BE2C (cell line): ENCODE measurements around the gene STXBP1. TPM values are rescaled to one million over a fixed set of nuclear protein-coding genes. Genes with fewer than 3 reads are reported as not detected.

Source experiments
- DNase-seq: peaks from one replicate; pipeline ENCODE4 v3.0.0-alpha.2; 2020
- H3K27me3 ChIP-seq: fragments of 250-450 bp; sonication (Bioruptor Pico); 2 replicates; pipeline ENCODE4 v1.5.1; 2020; ENCODE audit warnings: mild to moderate bottlenecking
- H3K36me3 ChIP-seq: fragments of 250-450 bp; sonication (Bioruptor Pico); 2 replicates; pipeline ENCODE4 v1.5.1; 2020; ENCODE audit warnings: mild to moderate bottlenecking
- H3K4me1 ChIP-seq: fragments of 250-450 bp; sonication (Bioruptor Pico); 2 replicates; pipeline ENCODE4 v1.5.1; 2020
- H3K4me3 ChIP-seq: 2 replicates; pipeline ENCODE4 v1.5.1; 2011; ENCODE audit warnings: low read depth, low read length
- H3K9me3 ChIP-seq: fragments of 250-450 bp; sonication (Bioruptor Pico); 2 replicates; pipeline ENCODE4 v1.5.1; 2020
- polyA plus RNA-seq: library from polyadenylated mRNA; unstranded; fragments of >200 nt; gene quantifications from one replicate; pipeline ENCODE4 v1.2.1, GENCODE V29; 2012; ENCODE audit warnings: low read depth, missing spikeins; ENCODE audit not compliant: insufficient read length, insufficient read depth
- TF ChIP-seq, protein P1 (sequence below): IDR thresholded peaks from 2 replicates; pipeline ENCODE4 v1.5.1; 2012; ENCODE audit warnings: mild to moderate bottlenecking, low read depth, low read length

STXBP1 gene
- 118 TPM for polyA plus RNA-seq

DNA sequence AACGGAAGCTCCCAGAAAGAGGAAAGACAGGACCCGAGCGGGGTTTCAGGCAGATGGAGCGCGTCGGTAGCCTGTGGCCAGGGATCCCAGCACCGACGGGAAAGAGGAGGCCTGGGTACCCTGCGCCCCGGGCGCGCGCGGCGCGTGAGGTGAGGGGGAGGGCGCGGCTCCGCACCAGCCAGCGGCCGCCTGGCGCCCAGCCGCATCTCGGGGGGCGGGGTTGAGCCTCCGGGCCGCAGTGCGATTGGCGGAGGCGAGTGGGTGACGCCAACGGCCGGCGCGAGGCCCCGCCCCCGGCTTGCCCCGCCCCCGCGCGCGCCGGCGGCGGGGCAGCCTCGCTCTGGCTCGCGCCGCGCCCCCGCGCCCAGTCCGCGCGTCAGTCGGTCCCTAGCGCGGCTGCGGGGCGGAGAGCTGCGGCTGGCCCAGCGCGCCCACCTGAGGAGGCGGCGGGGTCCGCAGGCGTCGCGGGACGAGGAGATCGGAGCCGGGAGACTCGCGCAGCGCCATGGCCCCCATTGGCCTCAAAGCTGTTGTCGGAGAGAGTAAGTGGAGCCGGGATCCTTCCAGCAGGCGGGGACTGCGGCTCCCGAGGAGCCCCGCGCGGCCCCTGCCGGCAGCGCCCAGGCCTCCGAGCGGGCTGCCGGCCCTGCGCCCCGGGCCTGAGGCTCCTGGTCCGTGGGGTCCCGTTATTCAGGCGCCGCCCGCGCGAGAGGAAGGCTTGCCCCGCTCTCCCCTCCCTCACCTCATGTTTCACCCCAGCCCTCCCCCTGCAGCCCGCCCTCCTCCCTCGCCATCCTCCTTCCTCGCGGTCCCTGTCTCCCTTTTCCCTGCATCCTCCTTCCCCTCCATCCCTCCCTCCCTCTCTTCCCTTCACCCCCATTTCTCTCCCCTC, at the start of gene STXBP1:
STXBP1 (plus strand) TSS at position 379 of the 892 bp plus-strand sequence; CDS start at position 506, 127 bp downstream.
- TF ChIP-seq, protein P1, sequence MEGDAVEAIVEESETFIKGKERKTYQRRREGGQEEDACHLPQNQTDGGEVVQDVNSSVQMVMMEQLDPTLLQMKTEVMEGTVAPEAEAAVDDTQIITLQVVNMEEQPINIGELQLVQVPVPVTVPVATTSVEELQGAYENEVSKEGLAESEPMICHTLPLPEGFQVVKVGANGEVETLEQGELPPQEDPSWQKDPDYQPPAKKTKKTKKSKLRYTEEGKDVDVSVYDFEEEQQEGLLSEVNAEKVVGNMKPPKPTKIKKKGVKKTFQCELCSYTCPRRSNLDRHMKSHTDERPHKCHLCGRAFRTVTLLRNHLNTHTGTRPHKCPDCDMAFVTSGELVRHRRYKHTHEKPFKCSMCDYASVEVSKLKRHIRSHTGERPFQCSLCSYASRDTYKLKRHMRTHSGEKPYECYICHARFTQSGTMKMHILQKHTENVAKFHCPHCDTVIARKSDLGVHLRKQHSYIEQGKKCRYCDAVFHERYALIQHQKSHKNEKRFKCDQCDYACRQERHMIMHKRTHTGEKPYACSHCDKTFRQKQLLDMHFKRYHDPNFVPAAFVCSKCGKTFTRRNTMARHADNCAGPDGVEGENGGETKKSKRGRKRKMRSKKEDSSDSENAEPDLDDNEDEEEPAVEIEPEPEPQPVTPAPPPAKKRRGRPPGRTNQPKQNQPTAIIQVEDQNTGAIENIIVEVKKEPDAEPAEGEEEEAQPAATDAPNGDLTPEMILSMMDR = no peak
- DNase-seq = peak; percentile 95
- H3K4me1 ChIP-seq = peaks cover 13% of the 10 kb centered on the region
- H3K9me3 ChIP-seq = no peaks in the 10 kb centered on the region
- peak within 1 kb of the TSS; percentile 91 for H3K4me3 ChIP-seq
- no peaks in the 10 kb centered on the region for H3K36me3 ChIP-seq
- no peaks in the 10 kb centered on the region for H3K27me3 ChIP-seq

DNA sequence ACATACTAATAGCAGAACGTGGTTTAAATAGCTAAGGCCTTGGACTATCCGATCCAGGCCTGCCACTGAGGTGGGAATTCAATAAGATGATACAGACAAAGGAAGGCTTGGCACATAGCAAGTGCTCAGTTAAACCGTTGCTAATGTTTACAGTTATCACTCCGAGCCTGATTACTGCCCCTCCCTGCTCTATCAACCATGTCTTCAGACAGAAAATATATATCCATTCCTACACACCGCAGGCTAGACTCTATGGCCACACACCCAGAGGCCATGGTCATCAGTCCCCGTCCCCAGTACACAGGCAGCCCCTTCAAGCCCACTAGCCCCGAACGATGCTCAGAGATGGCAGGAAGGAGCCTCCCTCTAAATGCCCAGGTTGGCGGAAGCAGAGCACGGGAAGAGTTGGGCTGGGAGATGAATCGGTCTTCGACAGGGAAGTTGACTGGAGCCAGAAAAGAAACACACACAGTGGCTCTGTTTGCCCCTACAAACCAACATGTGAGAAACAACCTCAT, 49.7 kb upstream of the STXBP1 start:
- Histone ChIP-seq H3K4me1 (no peaks in the 10 kb centered on the region; the same call in 1 of the 2 replicates), H3K4me3 (no peak overlapping the region)
- TF ChIP-seq, protein P1 = no peak

DNA sequence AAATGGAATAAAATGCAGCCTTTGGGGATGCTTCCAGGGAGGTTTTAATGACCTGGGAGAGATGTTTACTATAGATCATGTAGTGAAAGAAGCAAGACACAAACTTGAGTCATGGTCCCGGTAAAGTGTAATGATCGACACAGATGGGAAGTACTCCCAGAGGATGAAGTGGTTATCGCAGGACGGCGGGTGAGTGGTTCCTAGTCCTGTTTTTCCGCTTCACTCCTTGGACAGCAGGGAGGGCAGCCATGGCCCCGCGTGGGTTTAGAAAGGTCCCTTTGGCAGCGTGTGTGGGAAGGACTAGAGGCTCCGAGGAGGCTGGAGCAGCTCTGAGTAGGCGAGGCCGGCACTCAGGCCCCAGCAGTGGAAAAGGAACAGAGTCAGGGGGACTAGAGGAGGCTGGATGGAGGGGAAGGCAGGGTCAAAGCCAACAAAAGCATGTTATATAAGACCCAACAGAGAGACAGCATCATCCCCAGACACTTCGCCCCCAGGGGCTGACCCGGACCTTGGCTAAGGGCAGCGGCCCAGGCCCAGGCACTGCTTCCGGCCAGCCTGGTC, 49.2 kb upstream of the STXBP1 start:
- Histone ChIP-seq H3K4me1 (no peaks in the 10 kb centered on the region; the same call in 1 of the 2 replicates), H3K9me3 (no peaks in the 10 kb centered on the region), H3K4me3 (no peak overlapping the region), H3K27me3 (no peaks in the 10 kb centered on the region), H3K36me3 (no peaks in the 10 kb centered on the region)
- TF ChIP-seq, protein P1 = no peak
- DNase-seq = no peak

More for the DNA sequence above, 49.7 kb upstream of the STXBP1 start:
- no peaks in the 10 kb centered on the region for H3K27me3 ChIP-seq
- no peak for DNase-seq
- no peaks in the 10 kb centered on the region for H3K9me3 ChIP-seq
- no peaks in the 10 kb centered on the region for H3K36me3 ChIP-seq

DNA sequence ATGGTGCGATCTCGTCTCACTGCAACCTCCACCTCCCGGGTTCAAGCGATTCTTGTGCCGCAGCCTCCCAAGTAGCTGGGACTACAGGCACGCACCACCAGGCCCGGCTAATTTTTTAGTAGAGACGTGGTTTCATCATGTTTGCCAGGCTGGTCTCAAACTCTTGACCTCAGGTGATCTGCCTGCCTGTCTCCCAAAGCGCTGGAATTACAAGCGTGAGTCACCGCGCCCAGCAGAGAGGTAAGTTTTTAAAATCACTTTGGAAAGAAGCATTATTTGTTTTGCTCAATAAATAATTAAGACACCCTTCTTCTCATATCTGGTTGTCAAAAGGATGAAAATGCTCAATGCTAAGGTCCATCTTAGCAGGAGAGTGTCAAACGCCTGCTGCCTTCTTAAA, 48.5 kb upstream of the STXBP1 start:
- Histone ChIP-seq H3K4me3 (no peak overlapping the region), H3K36me3 (no peaks in the 10 kb centered on the region)
- TF ChIP-seq, protein P1 = no peak

DNA sequence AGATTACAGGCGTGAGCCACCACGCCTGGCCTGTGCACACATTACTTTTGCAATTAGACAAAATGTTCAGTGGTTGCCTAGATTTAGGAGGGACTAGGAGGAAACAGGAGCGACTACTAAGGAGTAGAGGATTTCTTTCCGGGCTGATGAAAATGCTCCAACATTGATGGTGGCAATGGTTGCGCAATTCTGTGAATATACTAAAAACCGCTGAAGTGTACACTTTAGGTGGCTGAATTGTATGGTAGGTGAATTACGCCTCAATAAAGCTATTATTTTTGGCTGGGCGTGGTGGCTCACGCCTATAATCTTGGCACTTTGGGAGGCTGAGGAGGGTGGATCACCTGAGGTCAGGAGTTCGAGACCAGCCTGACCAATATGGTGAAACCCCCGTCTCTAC, 46.8 kb upstream of the STXBP1 start:
- Histone ChIP-seq H3K4me1 (no peaks in the 10 kb centered on the region; the same call in none of the 2 replicates), H3K27me3 (peaks cover 6% of the 10 kb centered on the region; the same call in 1 of the 2 replicates), H3K36me3 (no peaks in the 10 kb centered on the region), H3K4me3 (no peak overlapping the region), H3K9me3 (no peaks in the 10 kb centered on the region; the same call in 1 of the 2 replicates)
- no peak for DNase-seq
- TF ChIP-seq, protein P1 = no peak

More for the DNA sequence above, 48.5 kb upstream of the STXBP1 start:
- H3K27me3 ChIP-seq = peaks cover 5% of the 10 kb centered on the region; the same call in 1 of the 2 replicates
- H3K9me3 ChIP-seq = no peaks in the 10 kb centered on the region; the same call in 1 of the 2 replicates
- no peak for DNase-seq
- no peaks in the 10 kb centered on the region; the same call in none of the 2 replicates for H3K4me1 ChIP-seq
